DMS79 (cell line): ENCODE data around the gene LRRC41.
"Not testable (repeated sequence)": the region's sequence is repeated elsewhere in the genome, so short reads cannot be mapped to it uniquely, and the experiment has no call there.

ENCODE experiments used
- DNase-seq: peaks from one replicate; lab custom pipeline; 2025; lab: John Stamatoyannopoulos, UW

Gene LRRC41, protein sequence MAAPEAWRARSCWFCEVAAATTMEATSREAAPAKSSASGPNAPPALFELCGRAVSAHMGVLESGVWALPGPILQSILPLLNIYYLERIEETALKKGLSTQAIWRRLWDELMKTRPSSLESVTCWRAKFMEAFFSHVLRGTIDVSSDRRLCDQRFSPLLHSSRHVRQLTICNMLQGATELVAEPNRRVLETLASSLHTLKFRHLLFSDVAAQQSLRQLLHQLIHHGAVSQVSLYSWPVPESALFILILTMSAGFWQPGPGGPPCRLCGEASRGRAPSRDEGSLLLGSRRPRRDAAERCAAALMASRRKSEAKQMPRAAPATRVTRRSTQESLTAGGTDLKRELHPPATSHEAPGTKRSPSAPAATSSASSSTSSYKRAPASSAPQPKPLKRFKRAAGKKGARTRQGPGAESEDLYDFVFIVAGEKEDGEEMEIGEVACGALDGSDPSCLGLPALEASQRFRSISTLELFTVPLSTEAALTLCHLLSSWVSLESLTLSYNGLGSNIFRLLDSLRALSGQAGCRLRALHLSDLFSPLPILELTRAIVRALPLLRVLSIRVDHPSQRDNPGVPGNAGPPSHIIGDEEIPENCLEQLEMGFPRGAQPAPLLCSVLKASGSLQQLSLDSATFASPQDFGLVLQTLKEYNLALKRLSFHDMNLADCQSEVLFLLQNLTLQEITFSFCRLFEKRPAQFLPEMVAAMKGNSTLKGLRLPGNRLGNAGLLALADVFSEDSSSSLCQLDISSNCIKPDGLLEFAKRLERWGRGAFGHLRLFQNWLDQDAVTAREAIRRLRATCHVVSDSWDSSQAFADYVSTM

DNA sequence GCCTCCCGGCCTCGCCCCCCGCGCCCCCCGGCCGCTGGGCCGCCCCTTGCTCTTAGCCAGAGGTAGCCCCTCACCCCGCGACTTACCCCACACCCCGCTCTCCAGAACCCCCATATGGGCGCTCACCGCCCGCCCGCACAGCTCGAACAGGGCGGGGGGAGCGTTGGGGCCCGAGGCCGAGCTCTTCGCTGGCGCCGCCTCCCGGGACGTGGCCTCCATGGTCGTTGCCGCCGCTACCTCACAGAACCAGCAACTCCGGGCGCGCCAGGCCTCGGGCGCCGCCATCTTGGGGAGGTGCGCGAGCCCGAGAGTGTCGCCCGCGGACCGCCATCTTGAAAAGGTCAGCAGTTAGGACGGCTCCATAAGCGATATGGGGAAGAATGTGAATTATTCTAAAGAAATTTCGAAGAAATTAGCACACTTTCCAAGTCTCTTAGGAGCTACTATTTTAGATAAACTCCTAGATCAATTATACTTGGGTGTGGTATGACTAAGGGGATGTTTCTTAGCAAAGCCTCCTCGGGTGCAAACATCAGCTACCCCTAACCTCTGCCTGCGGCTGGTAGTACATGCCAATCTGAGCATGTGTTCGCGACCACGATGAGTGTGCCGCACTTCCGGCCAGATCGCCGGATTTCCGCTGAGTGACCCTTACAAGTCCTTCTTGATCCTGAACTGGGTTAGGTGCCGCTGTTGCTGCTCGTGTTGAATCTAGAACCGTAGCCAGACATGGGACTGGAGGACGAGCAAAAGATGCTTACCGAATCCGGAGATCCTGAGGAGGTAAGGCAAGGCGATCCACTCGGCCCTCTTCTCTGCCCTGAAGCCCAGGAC is at the start of gene LRRC41, which contains the start of gene UQCRH:
Gene LRRC41, minus strand, starts transcription at position 579 of the 834 bp plus-strand sequence. Its CDS starts 294 bp downstream, at position 285.
Gene UQCRH, plus strand, starts transcription at position 661 of the 834 bp plus-strand sequence. Its CDS starts 69 bp downstream, at position 730.
- peak; percentile 97 for DNase-seq

DNA sequence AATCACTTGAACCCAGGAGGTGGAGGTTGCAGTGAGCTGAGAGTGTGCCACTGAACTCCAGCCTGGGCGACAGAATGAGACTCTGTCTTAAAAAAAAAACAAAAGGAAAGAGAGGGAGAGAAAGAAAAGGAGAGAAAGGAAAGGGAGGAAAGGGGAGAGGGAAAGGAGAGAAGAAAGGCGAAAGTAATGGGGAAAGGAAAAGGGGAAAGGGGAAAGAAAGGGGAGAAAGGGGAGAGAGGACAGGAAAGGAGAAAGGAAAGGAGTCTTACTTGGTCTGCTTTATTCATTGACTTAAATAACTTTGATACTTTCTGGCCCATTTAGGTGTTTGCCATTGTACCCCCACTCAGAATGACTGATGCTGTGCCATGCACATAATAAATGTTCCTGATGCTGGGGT is 48.9 kb upstream of the LRRC41 start:
- DNase-seq, result no peak

DNA sequence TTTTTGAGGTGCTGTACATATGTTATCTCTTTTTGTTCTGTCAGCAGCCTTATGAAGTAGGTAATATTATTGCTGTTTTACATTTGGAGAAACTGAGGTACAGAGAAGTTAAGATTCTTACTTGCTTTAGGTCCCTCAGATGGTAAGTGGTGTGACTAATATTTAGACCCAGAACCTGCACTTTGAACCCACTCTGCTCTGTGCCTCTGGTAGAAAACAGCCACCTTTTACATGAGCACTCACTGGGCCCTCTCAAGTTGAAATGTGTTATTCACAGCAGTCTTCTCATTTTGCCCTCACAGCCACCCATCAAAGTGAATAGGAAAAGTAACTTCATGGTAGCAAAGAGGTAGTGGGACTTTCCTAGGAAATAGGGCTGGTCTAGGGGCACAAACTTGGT is 41.9 kb upstream of the LRRC41 start:
- no peak for DNase-seq

DNA sequence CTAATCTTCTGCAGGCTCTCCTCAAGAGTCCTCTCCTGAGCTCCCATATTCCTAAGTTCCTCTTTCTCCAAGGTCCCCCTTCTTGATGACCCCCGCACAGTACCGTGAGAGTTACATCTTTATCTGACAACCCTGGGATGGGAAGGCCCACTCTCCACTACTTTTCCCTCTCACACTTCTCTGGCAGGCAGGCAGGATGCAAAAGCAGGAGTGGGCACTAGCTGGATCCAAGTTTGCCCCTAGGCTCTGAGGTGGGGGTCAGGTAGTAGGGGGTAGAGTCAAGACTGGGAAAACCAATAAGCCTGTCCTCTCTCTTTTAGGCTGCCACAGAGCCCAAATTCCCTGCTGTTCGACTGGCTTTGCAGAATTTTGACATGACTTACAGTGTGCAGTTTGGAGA is 41.1 kb upstream of the LRRC41 start:
- no peak for DNase-seq

DNA sequence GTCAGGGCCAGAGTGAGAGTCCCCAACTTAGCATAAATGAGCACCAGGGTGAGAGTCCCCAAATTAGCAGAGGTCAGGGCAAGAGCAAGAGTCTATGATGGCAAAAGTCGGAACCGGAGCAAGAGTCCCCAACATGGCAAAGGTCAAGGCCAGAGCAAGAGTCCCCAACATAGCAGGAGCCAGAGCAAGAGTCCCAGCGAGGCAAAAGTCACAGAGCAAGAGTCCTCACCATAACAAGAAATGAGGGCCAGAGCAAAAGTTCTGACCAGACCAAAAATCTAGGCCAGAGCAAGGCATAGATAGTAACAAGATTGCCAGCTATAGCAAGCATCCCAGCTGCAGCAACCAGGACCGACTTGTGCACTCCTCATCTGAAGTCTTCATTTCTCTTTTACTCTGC is 40.3 kb upstream of the LRRC41 start:
- DNase-seq, result no peak

DNA sequence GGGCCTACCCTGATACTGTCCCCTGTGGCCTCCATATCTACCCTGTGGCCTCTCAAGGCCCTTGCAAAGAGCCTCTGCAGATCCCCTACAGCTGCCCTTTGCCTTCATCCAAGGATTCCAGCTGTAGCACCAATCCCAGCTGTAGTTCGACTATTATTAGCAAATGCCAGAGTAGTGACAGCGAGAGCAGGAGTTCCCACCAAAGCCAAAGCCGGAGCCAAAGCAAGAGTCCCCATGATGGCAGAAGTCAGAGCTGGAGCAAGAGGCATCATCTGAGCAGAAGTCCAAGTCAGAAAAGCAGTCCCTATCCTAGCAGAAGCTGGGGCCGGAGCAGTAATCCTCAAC is 39.9 kb upstream of the LRRC41 start:
- no peak for DNase-seq

DNA sequence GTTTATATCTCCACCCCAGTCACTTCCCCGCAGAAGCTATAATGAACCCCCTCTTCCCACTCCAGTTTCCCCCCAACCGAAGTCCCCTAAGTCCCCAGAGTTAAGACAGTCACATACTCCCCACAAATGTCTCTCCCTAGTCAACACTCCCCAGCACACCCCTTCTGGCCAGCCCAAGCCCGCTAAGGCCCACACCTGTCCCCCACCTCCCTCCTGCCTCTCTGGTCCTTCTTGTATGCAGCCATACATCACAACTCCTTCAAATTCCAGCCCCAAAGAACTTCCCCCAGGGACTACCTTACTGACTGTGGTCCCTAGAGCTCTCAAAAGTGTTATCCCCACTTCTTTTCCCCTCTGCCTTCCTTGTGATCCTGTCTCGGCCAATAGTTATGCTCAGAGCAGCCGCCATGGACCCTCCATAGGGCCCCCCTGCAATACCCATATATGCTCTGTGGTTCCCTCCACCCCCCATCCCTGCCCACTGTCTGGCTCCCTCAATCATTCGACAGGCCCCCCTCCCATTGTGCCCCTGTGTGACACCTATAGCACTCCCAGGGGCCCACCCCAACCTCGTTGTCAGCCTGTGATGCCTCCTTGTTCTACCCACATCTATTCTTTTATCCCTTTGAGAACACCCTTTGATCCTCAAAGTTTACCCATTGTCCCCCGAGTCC is 39.4 kb upstream of the LRRC41 start:
- no peak for DNase-seq

DNA sequence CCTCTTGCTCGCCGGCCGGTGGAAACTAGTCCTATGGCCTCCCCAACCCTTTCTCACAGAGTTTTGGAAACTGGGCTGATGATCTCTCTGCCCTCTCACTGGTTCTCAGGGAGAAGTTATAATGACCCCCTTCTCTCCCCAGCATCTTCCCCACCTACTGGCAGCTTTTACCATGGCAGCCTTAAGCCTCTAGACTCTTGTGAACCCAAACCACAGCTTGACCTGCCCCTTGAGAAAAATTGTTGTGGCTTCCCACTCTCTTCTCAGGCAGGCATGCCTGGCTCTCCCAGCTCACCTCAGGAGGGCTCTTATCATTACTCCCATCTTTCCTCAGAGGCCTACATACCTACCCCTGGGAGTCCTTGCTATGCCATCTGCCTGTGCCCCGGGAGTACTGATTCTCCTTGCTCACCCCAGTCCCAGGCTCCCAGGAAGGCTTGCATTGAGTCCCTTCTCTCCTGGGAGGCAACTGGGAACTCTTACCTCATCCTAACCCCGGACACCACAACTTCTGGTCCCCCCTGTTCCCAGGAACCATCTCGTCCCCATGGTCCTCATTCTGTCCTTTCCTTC is 38.8 kb upstream of the LRRC41 start:
- DNase-seq, result peak; percentile 16

DNA sequence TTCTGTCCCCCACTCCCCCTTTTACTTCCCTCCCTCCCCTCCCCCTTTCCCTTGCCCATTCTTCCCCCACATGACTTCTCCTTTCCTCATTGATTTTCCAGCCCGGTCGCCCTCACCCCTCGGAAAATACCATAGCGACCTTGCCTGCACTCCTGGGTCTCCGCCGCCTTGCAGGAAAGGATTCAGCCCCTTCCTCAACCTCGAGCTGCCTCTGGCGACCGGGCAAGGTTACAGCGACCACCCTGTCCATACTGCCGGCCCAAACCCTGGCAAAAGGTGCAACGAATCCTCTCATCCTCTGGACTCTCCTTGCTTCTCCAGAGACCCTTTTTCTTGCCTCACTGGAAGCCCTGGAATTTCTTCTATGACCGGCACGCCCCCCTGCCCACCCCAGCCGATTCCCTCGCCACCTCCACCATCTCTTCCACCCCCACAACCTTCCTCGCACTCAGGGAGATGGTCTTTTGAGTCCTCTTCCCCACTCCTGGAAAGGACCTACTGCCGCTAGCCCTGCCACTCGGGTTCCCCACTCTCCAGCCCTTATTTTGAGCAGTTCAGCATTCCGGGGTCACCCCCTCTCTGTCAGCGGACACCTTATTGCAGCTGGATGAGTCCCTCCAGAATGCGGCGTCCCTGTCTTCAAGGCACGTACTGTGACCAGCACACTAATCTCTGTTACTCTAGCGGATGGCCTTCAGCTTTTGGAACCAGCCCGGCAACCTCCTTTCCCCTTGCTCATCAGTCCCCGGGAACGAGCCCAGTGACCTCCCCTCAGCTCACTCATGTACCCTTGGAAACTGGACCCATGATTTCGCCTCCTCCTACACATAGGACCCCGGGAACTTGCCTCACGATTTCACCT is 38.0 kb upstream of the LRRC41 start:
- DNase-seq, result no peak

DNA sequence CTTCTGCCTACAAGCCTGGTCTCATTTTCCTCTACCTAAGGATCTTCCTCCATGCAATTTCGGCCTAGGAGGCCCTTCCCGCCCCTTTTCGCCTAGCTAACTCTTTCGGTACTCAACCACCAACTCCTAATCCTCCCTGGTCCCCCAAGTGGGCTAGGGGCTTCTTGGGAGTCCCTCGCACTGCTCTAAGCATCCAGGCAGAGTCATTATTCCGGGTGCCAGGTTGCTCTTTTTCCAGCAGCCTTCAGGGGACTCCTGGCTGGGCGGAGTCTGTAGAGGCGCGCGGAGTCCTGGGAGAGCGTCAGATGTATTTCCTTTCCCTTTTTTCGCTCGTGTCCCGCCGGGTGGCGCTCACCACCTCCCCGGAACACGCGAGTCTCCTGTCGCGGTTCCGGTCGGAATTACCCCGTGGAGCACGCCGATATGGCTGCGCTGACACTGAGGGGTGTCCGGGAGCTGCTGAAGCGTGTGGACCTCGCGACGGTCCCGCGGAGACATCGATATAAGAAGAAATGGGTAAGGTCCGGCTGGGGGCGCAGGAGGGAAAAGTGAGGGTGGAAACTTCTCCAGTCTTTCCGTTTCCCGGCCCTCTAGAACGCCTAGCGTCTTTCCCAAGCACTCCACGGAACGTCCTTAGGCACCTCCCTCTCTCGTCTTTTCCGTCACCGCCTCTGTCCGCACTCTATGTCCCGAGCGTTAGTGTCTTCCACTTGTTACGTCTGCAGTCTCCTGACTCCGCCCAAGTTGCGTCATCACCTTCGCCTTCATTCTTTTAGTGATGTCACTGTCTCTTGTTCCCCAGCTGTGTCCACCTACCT is 37.2 kb upstream of the LRRC41 start, which contains the start of gene NSUN4:
Gene NSUN4, plus strand, starts transcription at position 404 of the 818 bp plus-strand sequence. Its CDS starts 20 bp downstream, at position 424.
- DNase-seq, result peak; percentile 92

DNA sequence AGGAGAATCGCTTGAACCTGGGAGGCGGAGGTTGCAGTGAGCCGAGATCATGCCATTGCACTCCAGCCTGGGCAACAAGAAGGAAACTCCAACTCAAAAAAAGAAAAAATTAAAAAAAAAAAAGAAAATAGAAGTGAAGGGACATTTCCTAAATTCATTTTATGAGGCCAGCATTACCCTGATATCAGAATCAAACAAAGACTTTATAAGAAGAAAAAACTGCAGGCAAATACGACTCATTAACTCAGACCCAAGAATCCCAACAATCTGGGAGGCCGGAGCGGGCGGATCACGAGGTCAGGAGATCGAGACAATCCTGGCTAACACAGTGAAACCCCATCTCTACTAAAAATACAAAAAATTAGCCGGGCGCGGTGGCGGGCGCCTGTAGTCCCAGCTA is 34.0 kb upstream of the LRRC41 start:
- DNase-seq, result not testable (repeated sequence)

DNA sequence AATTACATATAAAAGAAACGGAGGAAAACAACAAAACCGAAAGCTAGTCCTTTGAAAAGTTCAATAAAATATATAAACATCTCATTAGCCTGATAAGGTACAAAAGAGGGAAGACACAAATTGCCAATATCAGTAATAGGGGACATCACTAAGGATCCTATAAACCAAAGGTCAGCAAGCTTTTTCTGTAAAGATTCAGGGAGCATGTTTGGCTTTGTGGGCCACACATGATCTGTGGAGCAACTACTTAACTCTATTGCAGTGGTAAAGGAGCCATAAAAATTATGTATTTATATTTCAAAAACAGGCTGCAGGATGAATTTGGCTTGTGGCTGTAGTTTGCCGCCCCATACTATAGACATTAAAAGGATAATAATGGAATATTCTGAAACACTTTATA is 31.7 kb upstream of the LRRC41 start:
- DNase-seq, result no peak

DNA sequence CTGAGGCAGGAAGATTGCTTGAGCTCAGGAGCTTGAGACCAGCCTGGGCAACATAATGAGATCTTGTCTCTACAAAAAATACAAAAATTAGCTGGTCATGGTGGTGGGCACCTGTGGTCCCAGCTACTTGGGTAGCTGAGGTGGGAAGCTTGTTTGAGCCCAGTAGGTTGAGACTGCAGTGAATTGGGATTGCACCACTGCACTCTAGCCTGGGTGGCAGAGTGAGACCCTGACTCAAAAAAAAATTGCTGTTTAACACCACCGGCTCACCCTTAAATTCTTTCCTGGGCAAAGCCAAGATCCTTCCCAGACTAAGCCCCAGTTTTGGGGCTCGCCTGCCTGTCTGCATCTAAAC is 30.6 kb upstream of the LRRC41 start:
- no peak for DNase-seq

DNA sequence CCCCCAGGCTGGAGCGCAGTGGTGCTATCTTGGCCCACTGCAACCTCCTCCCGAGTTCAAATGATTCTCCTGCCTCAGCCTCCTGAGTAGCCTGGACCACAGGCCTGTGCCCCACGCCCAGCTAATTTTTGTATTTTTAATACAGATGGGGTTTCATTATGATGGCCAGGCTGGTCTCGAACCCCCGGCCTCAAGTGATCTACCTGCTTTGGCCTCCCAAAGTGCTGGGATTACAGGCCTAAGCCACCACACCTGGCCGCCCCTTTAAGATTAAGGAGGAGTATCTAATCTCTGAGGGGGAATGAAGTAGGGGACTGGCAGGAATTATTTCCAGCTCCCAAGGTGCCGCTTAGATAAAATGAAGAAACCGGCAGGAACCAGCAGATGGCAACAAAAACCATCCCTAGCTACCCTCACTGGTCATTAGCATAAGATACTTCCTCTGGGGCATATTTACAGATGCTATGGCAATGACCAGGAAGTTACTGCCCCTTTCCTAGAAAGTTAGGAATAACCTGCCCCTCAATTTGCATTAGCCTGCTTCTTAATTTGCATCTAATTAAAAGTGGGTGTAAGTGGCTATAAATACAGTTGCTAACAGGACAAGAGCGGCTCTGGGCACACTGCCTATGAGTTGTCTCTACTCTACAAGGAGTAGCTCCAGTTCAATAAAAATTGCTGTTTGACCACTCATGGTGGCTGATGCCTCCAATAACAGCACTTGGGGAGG is 30.0 kb upstream of the LRRC41 start:
- DNase-seq, result no peak

DNA sequence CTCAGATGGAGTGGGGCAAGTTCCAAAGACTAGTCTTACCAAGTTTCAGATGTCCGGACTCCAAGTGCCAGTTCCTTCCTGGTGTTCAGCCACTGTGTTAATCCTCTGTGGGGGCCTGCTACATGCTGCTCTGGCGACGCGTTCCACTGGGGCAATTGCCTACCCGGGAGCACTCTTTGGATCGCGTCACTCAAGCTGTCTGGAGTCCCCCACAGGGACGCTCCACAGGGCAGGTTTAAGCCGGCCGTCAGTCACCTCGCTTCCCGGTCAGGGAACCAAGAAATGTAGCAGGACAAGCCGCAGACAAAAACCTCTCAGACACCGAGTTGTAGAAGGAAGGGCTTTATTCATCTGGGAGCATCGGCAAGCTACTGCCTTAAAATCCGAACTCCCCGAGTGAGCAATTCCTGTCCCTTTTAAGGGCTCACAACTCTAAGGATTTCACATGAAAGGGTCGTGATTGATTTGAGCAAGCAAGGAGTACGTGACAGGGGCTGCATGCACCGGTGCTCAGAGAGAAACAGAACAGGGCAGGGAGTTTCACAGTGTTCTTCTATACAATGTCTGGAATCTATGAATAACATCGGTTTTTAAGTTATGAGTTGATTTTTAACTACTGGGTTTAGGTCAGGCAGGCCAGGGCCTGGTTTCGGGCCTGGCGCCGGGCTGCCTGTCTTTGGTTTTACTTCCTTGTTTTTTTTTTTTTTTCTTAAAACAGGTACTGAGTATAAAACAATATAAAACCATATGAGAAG is 28.5 kb upstream of the LRRC41 start:
- DNase-seq, result not testable (repeated sequence)

DNA sequence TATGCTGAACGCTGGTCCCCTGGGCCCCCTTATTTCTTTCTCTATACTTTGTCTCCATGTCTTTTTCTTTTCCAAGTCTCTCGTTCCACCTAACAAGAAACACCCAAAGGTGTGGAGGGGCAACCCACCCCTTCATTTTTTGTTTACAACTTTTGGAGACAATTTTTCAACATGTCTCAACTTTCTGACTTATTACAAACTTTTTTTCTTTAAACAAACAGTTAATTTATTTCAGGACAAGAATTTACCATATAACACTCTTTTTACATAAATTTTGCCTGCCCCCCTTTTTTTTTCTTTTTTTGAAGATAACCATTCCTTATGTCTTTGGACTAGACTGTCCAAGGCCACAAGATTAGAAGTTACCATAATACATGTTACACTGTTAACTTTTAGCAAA is 27.0 kb upstream of the LRRC41 start:
- not testable (repeated sequence) for DNase-seq

DNA sequence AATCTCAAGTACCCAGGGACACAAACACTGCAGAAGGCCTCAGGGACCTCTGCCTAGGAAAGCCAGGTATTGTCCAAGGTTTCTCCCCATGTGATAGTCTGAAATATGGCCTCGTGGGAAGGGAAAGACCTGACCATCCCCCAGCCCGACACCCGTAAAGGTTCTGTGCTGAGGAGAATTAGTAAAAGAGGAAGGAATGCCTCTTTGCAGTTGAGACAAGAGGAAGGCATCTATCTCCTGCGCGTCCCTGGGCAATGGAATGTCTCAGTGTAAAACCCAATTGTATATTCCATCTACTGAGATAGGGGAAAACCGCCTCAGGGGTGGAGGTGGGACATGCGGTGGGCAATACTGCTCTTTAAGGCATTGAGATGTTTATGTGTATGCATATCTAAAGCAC is 26.4 kb upstream of the LRRC41 start:
- DNase-seq, result not testable (repeated sequence)

DNA sequence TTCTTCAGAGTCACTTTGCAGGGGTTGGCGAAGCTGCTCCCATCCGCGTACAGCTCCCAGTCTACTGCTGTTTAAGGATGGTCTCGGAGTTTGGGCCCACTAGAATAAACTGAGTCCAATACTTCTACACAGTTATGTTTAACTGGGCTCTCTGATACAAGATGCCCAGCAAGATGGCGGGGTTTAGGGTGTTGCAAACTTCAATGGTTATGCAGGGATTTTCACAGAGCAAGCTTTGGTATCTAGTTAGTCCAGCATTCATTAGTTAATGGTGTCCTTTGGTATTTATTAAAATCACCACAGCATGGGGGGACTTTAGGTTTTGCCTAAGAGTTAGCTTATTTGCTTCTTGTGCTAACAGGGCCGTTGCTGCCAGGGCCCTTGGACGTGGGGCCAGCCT is 24.8 kb upstream of the LRRC41 start:
- not testable (repeated sequence) for DNase-seq
